ENCODE data around the gene TELO2.

DNA sequence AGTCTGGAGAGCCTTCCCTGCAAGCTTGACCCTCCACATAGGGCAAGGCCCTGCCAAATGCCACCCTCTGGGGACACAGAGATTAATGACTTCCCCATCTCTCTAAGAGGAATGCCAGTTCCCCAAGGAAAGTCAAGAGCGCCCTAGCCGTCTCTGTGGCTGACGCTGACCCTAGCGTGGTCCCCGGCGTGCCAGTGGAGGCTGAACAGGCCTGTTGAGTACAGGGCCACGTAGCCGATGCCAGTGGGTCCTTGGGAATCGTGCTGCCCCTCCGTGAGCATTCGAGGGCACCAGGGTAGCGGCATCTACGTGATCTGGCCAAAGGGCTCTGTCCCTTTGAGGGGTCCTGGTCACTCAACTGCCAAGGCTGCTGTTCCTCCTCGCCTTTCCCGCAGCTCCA, 57.5 kb downstream of the TELO2 start:
- TF ChIP-seq, protein P1, sequence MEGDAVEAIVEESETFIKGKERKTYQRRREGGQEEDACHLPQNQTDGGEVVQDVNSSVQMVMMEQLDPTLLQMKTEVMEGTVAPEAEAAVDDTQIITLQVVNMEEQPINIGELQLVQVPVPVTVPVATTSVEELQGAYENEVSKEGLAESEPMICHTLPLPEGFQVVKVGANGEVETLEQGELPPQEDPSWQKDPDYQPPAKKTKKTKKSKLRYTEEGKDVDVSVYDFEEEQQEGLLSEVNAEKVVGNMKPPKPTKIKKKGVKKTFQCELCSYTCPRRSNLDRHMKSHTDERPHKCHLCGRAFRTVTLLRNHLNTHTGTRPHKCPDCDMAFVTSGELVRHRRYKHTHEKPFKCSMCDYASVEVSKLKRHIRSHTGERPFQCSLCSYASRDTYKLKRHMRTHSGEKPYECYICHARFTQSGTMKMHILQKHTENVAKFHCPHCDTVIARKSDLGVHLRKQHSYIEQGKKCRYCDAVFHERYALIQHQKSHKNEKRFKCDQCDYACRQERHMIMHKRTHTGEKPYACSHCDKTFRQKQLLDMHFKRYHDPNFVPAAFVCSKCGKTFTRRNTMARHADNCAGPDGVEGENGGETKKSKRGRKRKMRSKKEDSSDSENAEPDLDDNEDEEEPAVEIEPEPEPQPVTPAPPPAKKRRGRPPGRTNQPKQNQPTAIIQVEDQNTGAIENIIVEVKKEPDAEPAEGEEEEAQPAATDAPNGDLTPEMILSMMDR (IDR thresholded peaks at IDR 0.05; ENCODE audit: low read depth, low read length, poor library complexity, severe bottlenecking): no peak
- TF ChIP-seq EZH2phosphoT487 (IDR thresholded peaks at IDR 0.05; ENCODE audit: borderline replicate concordance, low read length): no peak
